H9 (cell line): ENCODE results near the gene EED. TPM values are rescaled to one million over a fixed set of nuclear protein-coding genes. Genes with fewer than 3 reads are reported as not detected.

Experiments used
- DNase-seq: peaks from one replicate; pipeline ENCODE4 v3.0.0-alpha.2; 2017
- H2AFZ ChIP-seq: one replicate; pipeline ENCODE4 v1.6.1; 2013; ENCODE audit warnings: mild to moderate bottlenecking, low read length, control low read depth, moderate library complexity
- H2AK5ac ChIP-seq: 2 replicates; pipeline ENCODE4 v1.6.1; 2013; ENCODE audit warnings: low read length, control low read depth, mixed read lengths; ENCODE audit not compliant: insufficient read length
- H2BK120ac ChIP-seq: one replicate; pipeline ENCODE4 v1.6.1; 2013; ENCODE audit warnings: low read depth, mild to moderate bottlenecking, low read length, control low read depth, inconsistent platforms; ENCODE audit not compliant: poor library complexity, severe bottlenecking
- H2BK12ac ChIP-seq: 2 replicates; pipeline ENCODE4 v1.6.1; 2013; ENCODE audit warnings: low read length, control low read depth, mixed read lengths, low read depth; ENCODE audit not compliant: insufficient read length
- H2BK15ac ChIP-seq: 2 replicates; pipeline ENCODE4 v1.6.1; 2013; ENCODE audit warnings: low read depth, low read length, control low read depth
- H2BK20ac ChIP-seq: one replicate; pipeline ENCODE4 v1.6.1; 2013; ENCODE audit warnings: low read depth, mild to moderate bottlenecking, low read length, control low read depth, inconsistent platforms; ENCODE audit not compliant: poor library complexity, severe bottlenecking
- H2BK5ac ChIP-seq: 2 replicates; pipeline ENCODE4 v1.6.1; 2013; ENCODE audit warnings: low read length, control low read depth, mixed read lengths; ENCODE audit not compliant: insufficient read length
- H3K14ac ChIP-seq: 2 replicates; pipeline ENCODE4 v1.6.1; 2013; ENCODE audit warnings: low read length, control low read depth; ENCODE audit not compliant: insufficient read depth
- H3K18ac ChIP-seq: 2 replicates; pipeline ENCODE4 v1.6.1; 2013; ENCODE audit warnings: low read depth, mild to moderate bottlenecking, mixed read lengths, low read length, control low read depth; ENCODE audit not compliant: insufficient read length
- H3K23ac ChIP-seq: 2 replicates; pipeline ENCODE4 v1.6.1; 2013; ENCODE audit warnings: low read length, control low read depth, mixed read lengths, low read depth; ENCODE audit not compliant: insufficient read length
- H3K23me2 ChIP-seq: 2 replicates; pipeline ENCODE4 v1.6.1; 2013; ENCODE audit warnings: low read depth, mild to moderate bottlenecking, mixed read lengths, low read length, control low read depth; ENCODE audit not compliant: insufficient read length, poor library complexity, severe bottlenecking
- H3K27ac ChIP-seq: 2 replicates; pipeline ENCODE4 v1.5.1; 2013; ENCODE audit warnings: low read length, control low read depth, mixed read lengths, low read depth; ENCODE audit not compliant: insufficient read length
- H3K27me3 ChIP-seq: 2 replicates; pipeline ENCODE4 v1.6.1; 2013; ENCODE audit warnings: low read length, control low read depth, inconsistent platforms; ENCODE audit not compliant: insufficient read depth
- H3K4ac ChIP-seq: 2 replicates; pipeline ENCODE4 v1.6.1; 2013; ENCODE audit warnings: low read depth, mild to moderate bottlenecking, control low read depth, inconsistent platforms, low read length, moderate library complexity
- H3K4me1 ChIP-seq: 2 replicates; pipeline ENCODE4 v1.6.1; 2013; ENCODE audit warnings: low read length, control low read depth, inconsistent platforms; ENCODE audit not compliant: insufficient read depth
- H3K4me2 ChIP-seq: 2 replicates; pipeline ENCODE4 v1.6.1; 2013; ENCODE audit warnings: low read length, control low read depth, mixed read lengths; ENCODE audit not compliant: insufficient read length, insufficient read depth
- H3K56ac ChIP-seq: 2 replicates; pipeline ENCODE4 v1.6.1; 2013; ENCODE audit warnings: low read depth, mild to moderate bottlenecking, mixed read lengths, low read length, control low read depth; ENCODE audit not compliant: insufficient read length
- H3K79me1 ChIP-seq: 2 replicates; pipeline ENCODE4 v1.6.1; 2013; ENCODE audit warnings: low read depth, mild to moderate bottlenecking, moderate library complexity, low read length, control low read depth, inconsistent platforms; ENCODE audit not compliant: insufficient read depth, poor library complexity, severe bottlenecking
- H3K79me2 ChIP-seq: 2 replicates; pipeline ENCODE4 v1.6.1; 2013; ENCODE audit warnings: low read length, control low read depth, inconsistent platforms; ENCODE audit not compliant: insufficient read depth
- H3K9ac ChIP-seq: 2 replicates; pipeline ENCODE4 v1.6.1; 2013; ENCODE audit warnings: low read length, control low read depth, mixed read lengths; ENCODE audit not compliant: insufficient read length; ENCODE audit errors: extremely low read depth
- H3K9me3 ChIP-seq: one replicate; pipeline ENCODE4 v1.6.1; 2013; ENCODE audit warnings: low read depth, low read length, inconsistent platforms; ENCODE audit not compliant: control insufficient read depth
- H3T11ph ChIP-seq: one replicate; pipeline ENCODE4 v1.6.1; 2013; ENCODE audit warnings: mild to moderate bottlenecking, low read length, control low read depth, inconsistent platforms
- H4K20me1 ChIP-seq: one replicate; pipeline ENCODE4 v1.6.1; 2013; ENCODE audit not compliant: control insufficient read depth, insufficient read length, insufficient read depth
- H4K5ac ChIP-seq: 2 replicates; pipeline ENCODE4 v1.6.1; 2013; ENCODE audit warnings: low read depth, mild to moderate bottlenecking, mixed read lengths, low read length, control low read depth; ENCODE audit not compliant: insufficient read length
- H4K8ac ChIP-seq: replicated peaks from 2 replicates; pipeline ENCODE4 v1.6.1; 2013; ENCODE audit warnings: low read length, control low read depth, mixed read lengths, low read depth; ENCODE audit not compliant: insufficient read length
- H4K91ac ChIP-seq: 2 replicates; pipeline ENCODE4 v1.6.1; 2013; ENCODE audit warnings: low read depth, mild to moderate bottlenecking, moderate library complexity, mixed read lengths, low read length, control low read depth; ENCODE audit not compliant: insufficient read length
- H3K27ac Mint-ChIP-seq, 3 experiments: 2 replicates in 2 of 3; 3 replicates in 1 of 3; pipeline ENCODE4 v1.8.0; 2020 to 2021; ENCODE audit warnings: mixed read lengths in 3 of 3, mild to moderate bottlenecking in 1 of 3, moderate library complexity in 1 of 3
- H3K27me3 Mint-ChIP-seq: 2 replicates; pipeline ENCODE4 v1.8.0; 2021; ENCODE audit warnings: low read depth, mild to moderate bottlenecking, moderate library complexity, mixed read lengths
- H3K36me3 Mint-ChIP-seq, 3 experiments: 2 replicates in 2 of 3; 3 replicates in 1 of 3; pipeline ENCODE4 v1.8.0; 2020 to 2021; ENCODE audit warnings: low read depth in 3 of 3, mixed read lengths in 3 of 3; ENCODE audit not compliant: insufficient read depth in 1 of 3
- H3K4me1 Mint-ChIP-seq, 2 experiments: 2 replicates each; pipeline ENCODE4 v1.8.0; 2020; ENCODE audit warnings: mixed read lengths in 2 of 2
- H3K4me3 Mint-ChIP-seq, 2 experiments: 2 replicates in 1 of 2; 3 replicates in 1 of 2; pipeline ENCODE4 v1.8.0; 2020 to 2021; ENCODE audit warnings: mild to moderate bottlenecking in 2 of 2, mixed read lengths in 2 of 2, moderate library complexity in 1 of 2
- H3K9me3 Mint-ChIP-seq, 2 experiments: 2 replicates in 1 of 2; 3 replicates in 1 of 2; pipeline ENCODE4 v1.8.0; 2020; ENCODE audit warnings: mild to moderate bottlenecking in 2 of 2, mixed read lengths in 2 of 2, moderate library complexity in 1 of 2
- total RNA-seq: library from RNA; stranded (reverse); gene quantifications from 2 replicates; pipeline ENCODE4 v1.2.1, GENCODE V29; 2021
- TF ChIP-seq, protein P1 (sequence below): fragments of 200-600 bp; sonication (generic); conservative IDR thresholded peaks from 3 replicates; pipeline ENCODE4 v1.8.0; 2021; ENCODE audit warnings: antibody characterized with exemption, mild to moderate bottlenecking

The EED gene
- total RNA-seq, 1 experiment from 2014 or later, result 34.1 TPM

DNA sequence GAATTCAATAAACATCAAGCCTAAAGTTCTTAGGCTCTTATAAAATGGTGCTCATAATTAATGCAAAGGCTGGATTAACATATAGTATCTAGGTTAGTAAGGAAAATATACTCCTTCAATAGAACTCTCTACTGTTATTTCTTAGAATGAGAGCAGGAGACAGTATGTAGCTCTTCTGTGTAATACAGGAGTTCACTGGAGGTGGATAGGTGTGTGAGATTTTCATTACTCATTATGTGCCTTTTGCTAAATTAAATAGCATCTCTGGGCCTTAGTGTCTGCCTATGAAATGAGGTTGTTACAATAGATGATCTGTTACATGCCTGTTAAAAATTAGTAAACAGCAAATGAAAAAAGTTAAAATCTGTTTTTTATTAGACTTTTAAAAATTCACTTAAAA lies 20.6 kb downstream of the EED start:
- Mint-ChIP-seq H3K4me3 (no peak overlapping the region), H3K4me1 (no peaks in the 10 kb centered on the region; a peak in 1 of 4 replicates), H3K27me3 (no peaks in the 10 kb centered on the region), H3K36me3 (peaks cover 24 to 45% (median 36%) of the 10 kb centered on the region in 3 experiments), H3K27ac (no peak overlapping the region), H3K9me3 (no peaks in the 10 kb centered on the region; a peak in 1 of 5 replicates)
- Histone ChIP-seq H3K79me2 (no peaks in the 10 kb centered on the region), H3K56ac (no peak overlapping the region), H2AFZ (no peak overlapping the region), H4K20me1 (no peaks in the 10 kb centered on the region), H4K5ac (no peak overlapping the region), H3K4ac (no peak overlapping the region), H3K4me2 (no peak overlapping the region), H4K8ac (no peak overlapping the region), H2BK15ac (no peak overlapping the region), H2BK12ac (no peak overlapping the region), H3K9me3 (no peaks in the 10 kb centered on the region), H3K4me1 (no peaks in the 10 kb centered on the region), H3K23me2 (no peaks in the 10 kb centered on the region), H2BK120ac (no peak overlapping the region), H3K14ac (no peak overlapping the region), H4K91ac (no peak overlapping the region), H3K9ac (no peak overlapping the region), H3K27me3 (no peaks in the 10 kb centered on the region), H2BK5ac (no peak overlapping the region), H3K18ac (no peak overlapping the region), H3K79me1 (no peaks in the 10 kb centered on the region), H3T11ph (no peak overlapping the region), H2AK5ac (no peak overlapping the region), H2BK20ac (no peak overlapping the region), H3K27ac (no peak overlapping the region), H3K23ac (no peak overlapping the region)
- TF ChIP-seq, protein P1, sequence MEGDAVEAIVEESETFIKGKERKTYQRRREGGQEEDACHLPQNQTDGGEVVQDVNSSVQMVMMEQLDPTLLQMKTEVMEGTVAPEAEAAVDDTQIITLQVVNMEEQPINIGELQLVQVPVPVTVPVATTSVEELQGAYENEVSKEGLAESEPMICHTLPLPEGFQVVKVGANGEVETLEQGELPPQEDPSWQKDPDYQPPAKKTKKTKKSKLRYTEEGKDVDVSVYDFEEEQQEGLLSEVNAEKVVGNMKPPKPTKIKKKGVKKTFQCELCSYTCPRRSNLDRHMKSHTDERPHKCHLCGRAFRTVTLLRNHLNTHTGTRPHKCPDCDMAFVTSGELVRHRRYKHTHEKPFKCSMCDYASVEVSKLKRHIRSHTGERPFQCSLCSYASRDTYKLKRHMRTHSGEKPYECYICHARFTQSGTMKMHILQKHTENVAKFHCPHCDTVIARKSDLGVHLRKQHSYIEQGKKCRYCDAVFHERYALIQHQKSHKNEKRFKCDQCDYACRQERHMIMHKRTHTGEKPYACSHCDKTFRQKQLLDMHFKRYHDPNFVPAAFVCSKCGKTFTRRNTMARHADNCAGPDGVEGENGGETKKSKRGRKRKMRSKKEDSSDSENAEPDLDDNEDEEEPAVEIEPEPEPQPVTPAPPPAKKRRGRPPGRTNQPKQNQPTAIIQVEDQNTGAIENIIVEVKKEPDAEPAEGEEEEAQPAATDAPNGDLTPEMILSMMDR, result no peak
- DNase-seq, result no peak
